Spinal cord (tissue), 10 donors: Measurements from ENCODE around the gene ERCC6L2. TPM values are rescaled to one million over a fixed set of nuclear protein-coding genes. Genes with fewer than 3 reads are reported as not detected.

Experiments used
- DNase-seq, 6 donors: peaks; one replicate each; pipeline versions ENCODE4 v3.0.0 to v3.0.0-alpha.2; 2013 to 2015; ENCODE audit warnings: low spot score in 6 of 6, low read depth in 4 of 6
- H3K27ac ChIP-seq: one replicate; pipeline ENCODE4 v1.5.1; 2013; ENCODE audit warnings: low read depth, low read length, control low read depth
- H3K27me3 ChIP-seq: one replicate; pipeline ENCODE4 v1.6.1; 2013; ENCODE audit warnings: low read length; ENCODE audit not compliant: control insufficient read depth, insufficient read depth
- H3K36me3 ChIP-seq: one replicate; pipeline ENCODE4 v1.6.1; 2013; ENCODE audit warnings: low read length; ENCODE audit not compliant: control insufficient read depth, insufficient read depth
- H3K4me1 ChIP-seq: one replicate; pipeline ENCODE4 v1.6.1; 2013; ENCODE audit warnings: low read length; ENCODE audit not compliant: control insufficient read depth, insufficient read depth
- H3K4me3 ChIP-seq: one replicate; pipeline ENCODE4 v1.5.1; 2013; ENCODE audit warnings: low read depth, low read length, control low read depth
- H3K9me3 ChIP-seq: one replicate; pipeline ENCODE4 v1.6.1; 2013; ENCODE audit warnings: low read length; ENCODE audit not compliant: control insufficient read depth, insufficient read depth
- WGBS: methylation state at CpG from one replicate; pipeline ENCODE4 v1.1.5; 2013; ENCODE audit warnings: missing lambda C conversion rate; ENCODE audit not compliant: insufficient coverage; 5-methylcytosine and 5-hydroxymethylcytosine counted together
- polyA plus RNA-seq, 2 donors: library from polyadenylated mRNA; unstranded; fragments of 120-200 nt; gene quantifications; one replicate each; pipeline ENCODE4 v1.2.1, GENCODE V29; 2013; ENCODE audit not compliant: insufficient read length in 2 of 2
- total RNA-seq, 2 donors: library from RNA; depleted of rRNA in 1 of 2; stranded (reverse); fragments of 120-200 nt in 1 of 2; fragments of >200 nt in 1 of 2; gene quantifications; one replicate each; pipeline versions ENCODE4 v1.2.3 to v1.2.4, GENCODE V29; 2013 to 2014
- donor health status: healthy.

Gene ERCC6L2
- total and polyA plus RNA-seq, 4 donors = 19.6 to 137 (median 82.3) TPM

DNA sequence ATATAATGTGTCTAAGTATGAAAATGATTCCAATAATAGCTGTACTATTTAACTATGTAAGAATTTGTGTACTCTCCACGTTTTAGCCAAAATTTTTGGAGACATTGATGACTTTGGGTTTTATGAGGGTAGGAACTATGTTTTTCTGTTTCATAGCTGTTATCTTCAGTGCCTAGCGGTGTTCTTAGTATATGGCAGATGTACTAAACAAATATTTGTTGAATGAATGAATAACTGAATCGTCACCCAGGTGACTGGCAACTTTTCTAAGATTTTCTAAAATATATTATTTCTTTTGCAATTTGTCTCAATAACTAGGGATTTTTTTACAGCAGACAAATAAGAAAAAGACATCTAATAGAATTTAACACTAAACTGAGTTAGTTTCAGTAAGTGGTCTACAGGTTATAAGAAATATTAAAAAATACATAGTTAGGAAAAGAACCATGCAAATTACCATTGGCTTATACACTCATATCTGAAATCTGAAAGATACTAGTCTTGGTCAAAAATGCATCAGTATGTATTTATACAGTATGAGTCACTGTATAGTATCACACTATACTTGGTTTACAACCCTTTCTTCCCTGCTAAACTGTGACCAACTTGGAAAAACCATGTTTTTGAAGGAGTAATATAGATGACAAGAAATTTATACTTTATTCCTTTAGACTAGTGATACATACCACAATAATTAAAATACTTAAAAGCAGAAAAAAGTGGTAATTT lies 10.5 kb upstream of the ERCC6L2 start:
- 100% methylated on average over 1 of the region's 3 CpGs for WGBS
- H3K4me3 ChIP-seq = no peak overlapping the region
- no peak for DNase-seq
- no peaks in the 10 kb centered on the region for H3K27me3 ChIP-seq
- no peaks in the 10 kb centered on the region for H3K4me1 ChIP-seq
- no peaks in the 10 kb centered on the region for H3K36me3 ChIP-seq
- H3K27ac ChIP-seq = no peak overlapping the region
- H3K9me3 ChIP-seq = peaks cover 10% of the 10 kb centered on the region

DNA sequence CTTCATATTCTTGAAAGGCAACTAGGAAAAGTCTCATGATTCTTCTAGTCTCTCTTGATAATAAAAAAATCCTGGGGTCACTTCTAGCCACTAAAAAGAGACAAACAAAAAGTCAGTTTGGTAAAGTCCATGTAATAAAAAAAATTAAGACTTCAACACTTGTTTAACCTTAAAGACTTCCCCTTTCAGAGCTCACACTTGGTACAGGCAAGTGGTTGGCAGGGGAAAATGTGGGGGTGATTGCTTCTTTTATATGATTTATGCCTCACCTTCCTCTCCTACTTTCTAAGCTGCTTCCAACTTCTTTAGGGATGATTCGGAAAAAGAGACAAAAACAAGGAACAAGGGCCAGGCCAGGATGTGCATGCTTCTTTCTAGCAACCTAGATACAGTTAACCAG lies 5.1 kb upstream of the ERCC6L2 start:
- H3K27me3 ChIP-seq = no peaks in the 10 kb centered on the region
- no peak overlapping the region for H3K27ac ChIP-seq
- WGBS = no CpG with 5 or more reads among the region's 1 CpG
- H3K4me3 ChIP-seq = no peak overlapping the region
- H3K4me1 ChIP-seq = peaks cover 8% of the 10 kb centered on the region
- H3K36me3 ChIP-seq = no peaks in the 10 kb centered on the region
- H3K9me3 ChIP-seq = peaks cover 3% of the 10 kb centered on the region
- DNase-seq = no peak

DNA sequence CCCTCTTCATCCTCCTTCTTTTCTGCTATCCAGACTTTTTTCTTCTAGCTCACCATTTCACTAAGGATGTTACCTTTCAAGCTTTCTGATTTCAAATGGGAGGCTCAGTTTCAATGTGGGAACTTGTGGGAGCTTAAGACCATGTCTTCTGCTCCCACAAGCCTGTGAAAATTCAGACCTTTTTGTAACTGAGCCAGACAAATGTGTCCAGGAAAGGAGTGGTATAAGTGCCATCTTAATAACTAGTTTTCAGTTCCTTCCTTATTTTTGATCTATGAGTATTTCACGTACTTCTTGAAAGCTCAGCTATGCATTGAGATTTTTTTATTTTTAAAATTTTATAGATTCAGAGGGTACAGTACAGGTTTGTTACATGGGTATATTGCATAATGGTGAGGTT lies 4.6 kb upstream of the ERCC6L2 start:
- Histone ChIP-seq H3K9me3 (peaks cover 3% of the 10 kb centered on the region), H3K36me3 (peaks cover 1% of the 10 kb centered on the region), H3K4me1 (peaks cover 8% of the 10 kb centered on the region), H3K4me3 (no peak overlapping the region), H3K27ac (no peak overlapping the region), H3K27me3 (no peaks in the 10 kb centered on the region)
- WGBS = no CpG with 5 or more reads among the region's 1 CpG
- no peak for DNase-seq

DNA sequence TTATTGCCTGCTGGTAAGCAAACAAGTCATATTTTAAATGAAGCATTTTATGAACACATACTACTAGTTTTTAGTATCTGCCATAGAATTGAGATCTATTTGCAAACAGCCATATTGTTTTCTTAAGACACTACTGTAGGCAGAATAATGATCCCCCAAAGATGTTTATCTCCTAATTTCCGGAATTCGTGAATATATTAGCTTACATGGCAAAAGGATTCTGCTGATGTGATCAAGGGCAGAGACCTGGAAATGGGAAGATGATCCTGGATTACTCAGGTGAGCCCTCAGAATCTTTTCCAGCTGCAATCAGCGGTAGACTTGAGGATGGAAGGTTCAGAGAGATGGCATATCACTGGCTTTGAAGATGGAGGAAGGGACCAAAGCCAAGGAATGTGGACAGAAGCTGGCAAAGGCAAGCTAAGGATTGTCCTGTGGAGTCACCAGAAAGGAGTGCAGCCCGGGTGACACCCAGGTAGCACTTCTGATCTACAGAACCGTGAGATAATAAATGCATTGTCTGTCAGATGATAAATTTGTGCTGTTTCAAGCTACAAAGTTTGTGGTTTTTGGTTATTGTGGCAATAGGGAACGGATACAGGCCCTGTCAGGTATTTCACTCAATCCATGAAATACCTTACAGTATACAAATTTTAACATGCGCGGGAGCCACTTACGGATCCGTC lies 1.0 kb upstream of the ERCC6L2 start:
- 16% methylated on average over 7 of the region's 10 CpGs for WGBS
- no peak overlapping the region for H3K4me3 ChIP-seq
- peak in 2 of 6 donors; percentile 2 for DNase-seq
- H3K27ac ChIP-seq = peak overlapping the region; percentile 100
- no peaks in the 10 kb centered on the region for H3K27me3 ChIP-seq
- peaks cover 2% of the 10 kb centered on the region for H3K36me3 ChIP-seq
- H3K9me3 ChIP-seq = no peaks in the 10 kb centered on the region
- H3K4me1 ChIP-seq = peaks cover 13% of the 10 kb centered on the region

DNA sequence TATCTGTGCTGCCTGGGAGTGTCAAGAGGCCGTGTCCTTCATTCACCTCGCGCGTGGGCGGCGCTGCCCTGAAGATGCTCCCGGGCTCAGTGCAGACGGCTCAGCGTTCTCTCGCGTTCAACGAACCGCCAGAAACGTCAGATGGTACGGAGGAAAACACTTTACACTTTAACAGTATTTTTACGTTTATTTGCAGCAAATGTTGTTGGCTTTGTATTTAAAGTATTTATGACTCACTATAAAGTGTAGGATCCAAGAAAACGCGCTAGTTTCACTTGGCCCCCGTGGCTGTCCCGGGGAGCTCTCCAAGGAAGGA lies 544 bp upstream of the ERCC6L2 start:
- peak in 2 of 6 donors; percentile 10 to 79 for DNase-seq
- Histone ChIP-seq H3K27ac (peak overlapping the region; percentile 100), H3K36me3 (peaks cover 2% of the 10 kb centered on the region), H3K9me3 (no peaks in the 10 kb centered on the region), H3K4me3 (no peak overlapping the region), H3K4me1 (peaks cover 13% of the 10 kb centered on the region), H3K27me3 (no peaks in the 10 kb centered on the region)
- WGBS = 0% methylated on average over 12 of the region's 20 CpGs

DNA sequence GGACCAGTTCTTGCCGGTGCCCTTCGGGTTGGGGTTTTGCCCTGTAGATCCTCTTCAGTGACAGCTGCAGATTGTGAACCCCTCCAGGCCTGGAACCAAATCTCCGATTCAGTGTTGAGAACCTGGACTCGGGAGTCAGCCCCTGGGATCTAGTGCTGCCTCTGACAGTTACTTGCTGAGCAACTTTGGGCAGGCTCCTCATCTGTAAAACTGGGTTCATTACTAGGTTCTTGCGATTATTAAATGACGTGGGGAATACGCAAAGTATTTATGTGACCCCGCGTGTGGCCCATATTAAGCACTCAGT lies 600 bp downstream of the ERCC6L2 start:
- Histone ChIP-seq H3K4me3 (no peak overlapping the region), H3K27ac (peak overlapping the region; percentile 100), H3K36me3 (peaks cover 2% of the 10 kb centered on the region), H3K27me3 (no peaks in the 10 kb centered on the region), H3K4me1 (peaks cover 13% of the 10 kb centered on the region), H3K9me3 (no peaks in the 10 kb centered on the region)
- no peak for DNase-seq
- WGBS = 0% methylated on average over 4 of the region's 9 CpGs

DNA sequence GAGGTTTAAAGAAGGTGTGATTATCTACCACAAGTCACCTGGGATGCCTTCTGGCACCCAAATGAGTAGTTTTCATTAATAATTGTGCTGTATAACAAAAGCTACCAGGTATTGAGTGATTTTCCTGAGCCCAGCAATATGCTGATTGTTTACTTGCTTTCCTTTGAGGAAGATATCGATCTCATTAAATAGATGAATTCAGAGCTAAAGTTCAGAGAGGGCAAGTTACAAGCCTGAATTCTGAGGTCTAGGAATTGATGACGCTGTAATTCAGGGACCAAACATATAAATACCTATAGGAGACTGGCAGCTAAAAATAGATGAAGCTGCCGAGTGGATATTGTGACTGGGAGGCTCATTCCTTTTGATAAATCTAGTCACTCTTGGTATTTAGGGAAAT lies 1.1 kb downstream of the ERCC6L2 start:
- no peaks in the 10 kb centered on the region for H3K9me3 ChIP-seq
- no peak for DNase-seq
- H3K4me3 ChIP-seq = no peak overlapping the region
- WGBS = no CpG with 5 or more reads among the region's 3 CpGs
- peaks cover 13% of the 10 kb centered on the region for H3K4me1 ChIP-seq
- H3K36me3 ChIP-seq = peaks cover 2% of the 10 kb centered on the region
- H3K27me3 ChIP-seq = no peaks in the 10 kb centered on the region
- H3K27ac ChIP-seq = peak overlapping the region; percentile 100

DNA sequence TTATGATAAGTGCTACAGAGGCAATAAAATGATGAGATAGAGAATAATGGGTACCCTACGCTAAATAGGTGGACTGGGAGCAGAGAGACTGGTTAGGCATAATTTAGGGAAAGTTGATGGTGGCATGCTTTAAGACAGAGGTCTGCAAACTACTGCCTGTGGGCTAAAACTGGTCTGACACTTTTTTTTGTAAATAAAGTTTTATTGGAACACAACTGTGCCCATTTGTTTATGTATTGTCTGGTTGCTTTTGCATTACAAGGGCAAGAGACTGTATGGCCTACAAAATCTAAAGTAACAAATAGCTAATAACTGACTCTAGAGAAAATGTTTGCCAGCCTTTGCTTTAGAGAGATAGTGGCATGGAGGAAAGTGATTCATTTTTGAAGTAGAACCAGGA lies 2.5 kb downstream of the ERCC6L2 start:
- H3K4me1 ChIP-seq = peaks cover 13% of the 10 kb centered on the region
- peaks cover 2% of the 10 kb centered on the region for H3K36me3 ChIP-seq
- no peak for DNase-seq
- no peaks in the 10 kb centered on the region for H3K9me3 ChIP-seq
- no peak overlapping the region for H3K4me3 ChIP-seq
- H3K27me3 ChIP-seq = no peaks in the 10 kb centered on the region
- no peak overlapping the region for H3K27ac ChIP-seq
- WGBS = 100% methylated on average over 1 of the region's 1 CpG

DNA sequence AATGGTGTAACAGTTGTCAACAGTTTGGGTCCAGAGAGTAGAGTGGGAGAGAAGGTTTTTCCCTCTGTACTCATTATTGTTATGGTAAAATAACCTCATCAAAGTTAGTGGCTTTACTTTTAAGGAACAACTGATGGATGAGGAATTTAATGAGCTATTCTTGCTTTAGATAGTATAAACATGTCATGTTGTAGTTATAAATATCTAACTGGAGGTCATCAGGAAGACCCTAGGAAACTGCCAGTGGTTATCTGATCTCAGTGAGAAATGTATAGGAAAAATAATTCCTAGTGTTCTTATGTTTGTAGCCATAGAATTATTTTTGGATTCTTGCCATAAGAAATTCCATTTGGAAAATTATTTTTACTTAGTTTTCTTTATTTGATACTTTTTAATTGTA lies 4.1 kb downstream of the ERCC6L2 start:
- Histone ChIP-seq H3K9me3 (no peaks in the 10 kb centered on the region), H3K4me3 (no peak overlapping the region), H3K27me3 (no peaks in the 10 kb centered on the region), H3K4me1 (peaks cover 6% of the 10 kb centered on the region), H3K36me3 (peaks cover 2% of the 10 kb centered on the region), H3K27ac (no peak overlapping the region)
- no peak for DNase-seq

DNA sequence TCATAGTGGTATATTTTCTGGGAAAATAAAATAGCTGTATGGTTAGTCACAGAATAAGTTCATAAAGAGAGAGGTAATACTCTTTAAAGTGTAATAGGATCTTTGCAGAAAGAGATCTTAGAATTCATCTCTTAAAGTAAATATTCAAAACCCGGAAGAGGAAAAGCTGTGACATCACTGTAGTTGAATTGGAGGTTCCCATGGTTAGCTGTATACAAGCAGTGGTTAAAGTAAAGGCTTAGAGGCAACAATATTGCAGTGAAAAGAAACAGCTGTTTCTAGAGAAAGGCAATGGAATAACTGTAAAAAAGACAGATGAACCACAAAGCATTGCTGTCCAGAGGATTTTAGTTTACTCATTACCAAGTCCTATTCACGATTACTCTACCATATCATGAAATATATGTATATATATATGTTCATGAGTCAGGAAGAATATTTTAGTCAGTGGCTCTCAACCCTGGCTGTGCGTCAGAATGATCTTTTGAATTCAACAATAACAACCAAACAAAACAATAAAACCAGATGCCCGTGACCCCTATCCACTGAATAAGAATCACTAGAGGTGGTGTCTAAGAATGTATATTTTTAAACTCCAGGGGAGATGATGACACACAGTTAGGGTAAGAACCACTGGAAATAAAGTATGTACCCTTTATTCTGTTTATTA lies 4.7 kb downstream of the ERCC6L2 start:
- no peaks in the 10 kb centered on the region for H3K27me3 ChIP-seq
- peaks cover 5% of the 10 kb centered on the region for H3K4me1 ChIP-seq
- WGBS = no CpG with 5 or more reads among the region's 4 CpGs

More for the DNA sequence above, 4.7 kb downstream of the ERCC6L2 start:
- Histone ChIP-seq H3K36me3 (peaks cover 2% of the 10 kb centered on the region), H3K4me3 (no peak overlapping the region), H3K27ac (no peak overlapping the region), H3K9me3 (no peaks in the 10 kb centered on the region)
- DNase-seq = peak in 2 of 6 donors; percentile 5 to 10
